ENCODE measurements around the gene RORB.

- TF ChIP-seq CTCF (conservative IDR thresholded peaks at IDR 0.05 in 1 of 2, IDR thresholded peaks at IDR 0.05 in 1 of 2; ENCODE audit: low read depth in 1 of 2, low read length in 2 of 2) = no peak
- no peak for TF ChIP-seq EZH2 (IDR thresholded peaks at IDR 0.05; ENCODE audit: low read length, missing control alignments)
Observed at GRCh38 chr9:74609671-74610405, 112.7 kb downstream of the RORB start.
